ENCODE measurements around the gene SPPL3.

The SPPL3 gene

DNA sequence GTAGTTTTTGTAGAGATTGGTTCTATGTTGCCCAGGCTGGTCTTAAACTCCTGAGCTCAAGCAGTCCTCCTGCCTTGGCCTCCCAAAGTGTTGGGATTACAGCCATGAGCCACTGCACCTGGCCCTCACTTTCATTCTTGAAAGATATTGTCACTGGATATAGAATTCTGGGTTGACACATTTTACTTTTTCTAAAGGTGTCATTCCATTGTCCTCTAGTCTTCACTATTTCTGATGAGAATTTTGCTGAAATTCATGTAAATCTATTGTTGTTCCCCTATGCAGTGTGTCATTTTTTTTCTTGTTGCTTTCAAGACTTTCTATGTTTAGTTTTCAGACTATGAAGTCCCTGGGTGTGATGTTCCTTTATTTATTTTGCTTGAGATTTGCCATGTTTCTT, 149.4 kb downstream of the SPPL3 start (continued):
- TF ChIP-seq PPARA (CRISPR knock-in tag; IDR thresholded peaks at IDR 0.05; ENCODE audit: borderline replicate concordance), result no peak

GRCh38 chr12:120751389-120751788, 152.8 kb downstream of the SPPL3 start:
- TF ChIP-seq, protein P1, sequence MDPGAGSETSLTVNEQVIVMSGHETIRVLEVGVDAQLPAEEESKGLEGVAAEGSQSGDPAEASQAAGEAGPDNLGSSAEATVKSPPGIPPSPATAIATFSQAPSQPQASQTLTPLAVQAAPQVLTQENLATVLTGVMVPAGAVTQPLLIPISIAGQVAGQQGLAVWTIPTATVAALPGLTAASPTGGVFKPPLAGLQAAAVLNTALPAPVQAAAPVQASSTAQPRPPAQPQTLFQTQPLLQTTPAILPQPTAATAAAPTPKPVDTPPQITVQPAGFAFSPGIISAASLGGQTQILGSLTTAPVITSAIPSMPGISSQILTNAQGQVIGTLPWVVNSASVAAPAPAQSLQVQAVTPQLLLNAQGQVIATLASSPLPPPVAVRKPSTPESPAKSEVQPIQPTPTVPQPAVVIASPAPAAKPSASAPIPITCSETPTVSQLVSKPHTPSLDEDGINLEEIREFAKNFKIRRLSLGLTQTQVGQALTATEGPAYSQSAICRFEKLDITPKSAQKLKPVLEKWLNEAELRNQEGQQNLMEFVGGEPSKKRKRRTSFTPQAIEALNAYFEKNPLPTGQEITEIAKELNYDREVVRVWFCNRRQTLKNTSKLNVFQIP (CRISPR knock-in tag; IDR thresholded peaks at IDR 0.05; ENCODE audit: borderline replicate concordance, low read depth), result no peak
- TF ChIP-seq RARB (CRISPR knock-in tag; IDR thresholded peaks at IDR 0.05) (no peak), ZFP30 (CRISPR knock-in tag; IDR thresholded peaks at IDR 0.05) (no peak), ARNTL (CRISPR knock-in tag; IDR thresholded peaks at IDR 0.05; ENCODE audit: borderline replicate concordance, low read depth) (no peak), ZNF8 (CRISPR knock-in tag; IDR thresholded peaks at IDR 0.05) (no peak), CSDC2 (CRISPR knock-in tag; IDR thresholded peaks at IDR 0.05) (no peak), PPARA (CRISPR knock-in tag; IDR thresholded peaks at IDR 0.05; ENCODE audit: borderline replicate concordance) (no peak), ZNF565 (CRISPR knock-in tag; conservative IDR thresholded peaks at IDR 0.05; ENCODE audit: low read depth) (no peak), TCF4 (CRISPR knock-in tag; IDR thresholded peaks at IDR 0.05; ENCODE audit: borderline replicate concordance) (no peak), CREB5 (CRISPR knock-in tag; IDR thresholded peaks at IDR 0.05; ENCODE audit: low read depth) (no peak), ZFP3 (CRISPR knock-in tag; IDR thresholded peaks at IDR 0.05) (no peak)
- TF ChIP-seq, protein P2, sequence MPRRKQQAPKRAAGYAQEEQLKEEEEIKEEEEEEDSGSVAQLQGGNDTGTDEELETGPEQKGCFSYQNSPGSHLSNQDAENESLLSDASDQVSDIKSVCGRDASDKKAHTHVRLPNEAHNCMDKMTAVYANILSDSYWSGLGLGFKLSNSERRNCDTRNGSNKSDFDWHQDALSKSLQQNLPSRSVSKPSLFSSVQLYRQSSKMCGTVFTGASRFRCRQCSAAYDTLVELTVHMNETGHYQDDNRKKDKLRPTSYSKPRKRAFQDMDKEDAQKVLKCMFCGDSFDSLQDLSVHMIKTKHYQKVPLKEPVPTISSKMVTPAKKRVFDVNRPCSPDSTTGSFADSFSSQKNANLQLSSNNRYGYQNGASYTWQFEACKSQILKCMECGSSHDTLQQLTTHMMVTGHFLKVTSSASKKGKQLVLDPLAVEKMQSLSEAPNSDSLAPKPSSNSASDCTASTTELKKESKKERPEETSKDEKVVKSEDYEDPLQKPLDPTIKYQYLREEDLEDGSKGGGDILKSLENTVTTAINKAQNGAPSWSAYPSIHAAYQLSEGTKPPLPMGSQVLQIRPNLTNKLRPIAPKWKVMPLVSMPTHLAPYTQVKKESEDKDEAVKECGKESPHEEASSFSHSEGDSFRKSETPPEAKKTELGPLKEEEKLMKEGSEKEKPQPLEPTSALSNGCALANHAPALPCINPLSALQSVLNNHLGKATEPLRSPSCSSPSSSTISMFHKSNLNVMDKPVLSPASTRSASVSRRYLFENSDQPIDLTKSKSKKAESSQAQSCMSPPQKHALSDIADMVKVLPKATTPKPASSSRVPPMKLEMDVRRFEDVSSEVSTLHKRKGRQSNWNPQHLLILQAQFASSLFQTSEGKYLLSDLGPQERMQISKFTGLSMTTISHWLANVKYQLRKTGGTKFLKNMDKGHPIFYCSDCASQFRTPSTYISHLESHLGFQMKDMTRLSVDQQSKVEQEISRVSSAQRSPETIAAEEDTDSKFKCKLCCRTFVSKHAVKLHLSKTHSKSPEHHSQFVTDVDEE (CRISPR knock-in tag; IDR thresholded peaks at IDR 0.05), result no peak
- no peak for ATAC-seq

DNA sequence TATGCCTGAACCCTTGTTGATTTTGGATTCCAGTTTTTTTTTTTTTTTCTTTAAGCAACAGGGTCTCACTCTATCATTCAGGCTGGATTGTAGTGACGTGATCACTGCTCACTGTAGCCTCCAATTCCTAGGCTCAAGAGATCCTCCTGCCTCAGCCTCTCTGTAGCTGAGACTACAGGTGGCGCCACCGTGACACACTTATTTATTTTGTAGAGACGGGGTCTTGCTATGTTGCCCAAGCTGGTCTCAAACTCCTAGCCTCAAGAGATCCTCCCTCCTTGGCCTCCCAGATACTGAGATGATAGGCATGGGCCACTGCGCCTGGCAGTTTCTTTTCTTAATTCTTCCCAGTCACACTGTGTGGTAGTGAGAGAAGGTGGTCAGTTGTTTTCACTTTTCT, 153.4 kb downstream of the SPPL3 start:
- no peak for TF ChIP-seq ZNF70 (CRISPR knock-in tag; IDR thresholded peaks at IDR 0.05)
- TF ChIP-seq CSDC2 (CRISPR knock-in tag; IDR thresholded peaks at IDR 0.05), result no peak
- no peak for TF ChIP-seq ZNF8 (CRISPR knock-in tag; IDR thresholded peaks at IDR 0.05)
- no peak for TF ChIP-seq ISL1 (CRISPR knock-in tag; IDR thresholded peaks at IDR 0.05)
- TF ChIP-seq, protein P1 (CRISPR knock-in tag; IDR thresholded peaks at IDR 0.05; ENCODE audit: borderline replicate concordance, low read depth), result no peak
- TF ChIP-seq, protein P3, sequence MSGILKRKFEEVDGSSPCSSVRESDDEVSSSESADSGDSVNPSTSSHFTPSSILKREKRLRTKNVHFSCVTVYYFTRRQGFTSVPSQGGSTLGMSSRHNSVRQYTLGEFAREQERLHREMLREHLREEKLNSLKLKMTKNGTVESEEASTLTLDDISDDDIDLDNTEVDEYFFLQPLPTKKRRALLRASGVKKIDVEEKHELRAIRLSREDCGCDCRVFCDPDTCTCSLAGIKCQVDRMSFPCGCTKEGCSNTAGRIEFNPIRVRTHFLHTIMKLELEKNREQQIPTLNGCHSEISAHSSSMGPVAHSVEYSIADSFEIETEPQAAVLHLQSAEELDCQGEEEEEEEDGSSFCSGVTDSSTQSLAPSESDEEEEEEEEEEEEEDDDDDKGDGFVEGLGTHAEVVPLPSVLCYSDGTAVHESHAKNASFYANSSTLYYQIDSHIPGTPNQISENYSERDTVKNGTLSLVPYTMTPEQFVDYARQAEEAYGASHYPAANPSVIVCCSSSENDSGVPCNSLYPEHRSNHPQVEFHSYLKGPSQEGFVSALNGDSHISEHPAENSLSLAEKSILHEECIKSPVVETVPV (CRISPR knock-in tag; IDR thresholded peaks at IDR 0.05), result no peak
- no peak for TF ChIP-seq OSR1 (CRISPR knock-in tag; IDR thresholded peaks at IDR 0.05)
- TF ChIP-seq GLIS3 (CRISPR knock-in tag; IDR thresholded peaks at IDR 0.05), result no peak
- TF ChIP-seq TOX (CRISPR knock-in tag; IDR thresholded peaks at IDR 0.05; ENCODE audit: borderline replicate concordance), result no peak
- TF ChIP-seq PATZ1 (CRISPR knock-in tag; IDR thresholded peaks at IDR 0.05; ENCODE audit: borderline replicate concordance), result no peak
- TF ChIP-seq ZNF565 (CRISPR knock-in tag; conservative IDR thresholded peaks at IDR 0.05; ENCODE audit: low read depth), result no peak
- TF ChIP-seq TCF4 (CRISPR knock-in tag; IDR thresholded peaks at IDR 0.05; ENCODE audit: borderline replicate concordance), result no peak
- no peak for TF ChIP-seq PPARA (CRISPR knock-in tag; IDR thresholded peaks at IDR 0.05; ENCODE audit: borderline replicate concordance)
- no peak for TF ChIP-seq ESRRG (CRISPR knock-in tag; IDR thresholded peaks at IDR 0.05)
- ATAC-seq, result no peak

Measured in SK-N-SH treated with all-trans-retinoic acid at 6 μM for 48 hours (cell line).